D721Med (cell line): ENCODE results near the gene CEACAM4.

ENCODE experiments used
- DNase-seq: peaks from one replicate; pipeline ENCODE4 v3.0.0; 2011; ENCODE audit warnings: low spot score; ENCODE audit not compliant: insufficient read length
- FAIRE-seq: peaks from 2 replicates; lab custom pipeline; 2011; peaks lifted over from hg19 to GRCh38; lab: Jason Lieb, UNC
- CTCF ChIP-seq: IDR thresholded peaks from 2 replicates; pipeline ENCODE4 v1.5.1; 2012; ENCODE audit warnings: mild to moderate bottlenecking, control low read depth; ENCODE audit not compliant: insufficient read depth; ENCODE audit errors: missing control alignments

CEACAM4 gene

DNA sequence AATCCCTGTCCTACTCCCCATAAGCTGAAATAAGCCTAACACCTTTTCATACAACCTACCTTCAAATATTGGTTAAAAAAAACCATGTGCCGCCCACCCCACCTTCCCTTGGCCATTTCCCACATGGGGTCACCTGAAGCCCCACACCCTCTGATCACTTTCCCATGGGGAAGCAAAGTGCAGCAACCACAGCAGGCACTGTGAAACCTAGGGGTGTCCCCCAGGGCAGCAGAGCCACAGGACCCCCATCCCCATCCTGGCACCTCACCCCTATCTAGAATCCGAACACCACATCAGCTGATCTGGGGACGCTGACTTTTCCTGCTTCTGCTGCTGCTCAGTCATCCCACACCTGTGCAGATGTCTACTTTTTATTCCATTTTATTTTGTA lies 31.0 kb downstream of the CEACAM4 start:
- no peak for FAIRE-seq
- no peak for DNase-seq
- no peak for TF ChIP-seq CTCF

- TF ChIP-seq CTCF: peak; percentile 82
- DNase-seq (no peak), FAIRE-seq (peak; percentile 6)
Observed at GRCh38 chr19:41595258-41595889, 31.5 kb downstream of the CEACAM4 start.

GRCh38 chr19:41591951-41592562 lies 34.8 kb downstream of the CEACAM4 start:
- no peak for DNase-seq
- no peak for TF ChIP-seq CTCF
- FAIRE-seq: no peak

- no peak for FAIRE-seq
- DNase-seq: no peak
Observed at GRCh38 chr19:41590936-41591335, 35.9 kb downstream of the CEACAM4 start.

GRCh38 chr19:41589371-41589770 lies 37.5 kb downstream of the CEACAM4 start:
- DNase-seq: no peak
- no peak for TF ChIP-seq CTCF
- FAIRE-seq: no peak

More at GRCh38 chr19:41590936-41591335, 35.9 kb downstream of the CEACAM4 start:
- TF ChIP-seq CTCF: no peak

DNA sequence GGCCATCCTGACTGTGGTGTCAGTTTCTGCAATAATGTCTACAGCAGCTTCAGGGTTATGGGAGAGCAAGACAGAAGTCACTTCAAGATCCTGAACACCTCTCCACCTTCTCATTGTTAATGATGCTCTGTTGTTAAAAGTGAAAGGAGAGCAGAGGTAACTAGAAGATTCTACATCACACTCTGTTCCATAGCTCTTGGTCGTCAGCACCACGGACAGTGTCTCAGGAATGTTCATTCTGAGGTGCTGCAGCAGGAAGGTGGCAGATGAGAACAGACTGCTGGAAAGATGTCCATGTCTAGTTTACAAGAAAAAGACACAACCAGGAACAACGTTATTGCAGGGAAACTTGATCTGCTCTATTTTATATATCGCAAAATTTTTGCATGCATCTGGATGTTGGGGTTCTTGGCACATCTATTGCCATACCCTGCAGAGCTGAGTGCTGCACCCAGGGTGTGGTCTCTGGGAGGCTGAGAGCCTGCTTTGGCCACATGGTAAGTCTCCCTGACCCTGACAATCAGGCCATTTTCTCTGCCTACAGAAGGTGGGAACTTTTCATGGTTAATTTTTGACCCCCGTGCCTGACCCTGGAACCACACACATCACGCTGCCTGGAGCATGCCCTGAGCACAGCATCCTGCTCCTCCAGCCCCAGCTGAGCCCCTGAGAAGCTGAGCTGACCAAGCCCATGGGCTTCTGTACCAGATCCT lies 38.2 kb downstream of the CEACAM4 start:
- no peak for DNase-seq
- FAIRE-seq: no peak
- no peak for TF ChIP-seq CTCF

- DNase-seq: no peak
- no peak for TF ChIP-seq CTCF
Observed at GRCh38 chr19:41587838-41588210, 39.0 kb downstream of the CEACAM4 start.

More at GRCh38 chr19:41587838-41588210, 39.0 kb downstream of the CEACAM4 start:
- no peak for FAIRE-seq
